HL-60 (cell line): Measurements from ENCODE around the gene GRIN2D.

Experiments used
- DNase-seq, 2 experiments: peaks; one replicate each; pipeline ENCODE4 v3.0.0-alpha.2; 2010 to 2020; ENCODE audit warnings: low read depth in 1 of 2, low spot score in 1 of 2
- H3K27ac ChIP-seq: fragments of 250-450 bp; sonication (Bioruptor Pico); replicated peaks from 2 replicates; pipeline ENCODE4 v1.5.1; 2020; ENCODE audit warnings: mild to moderate bottlenecking, moderate library complexity
- H3K27me3 ChIP-seq: fragments of 250-450 bp; sonication (Bioruptor Pico); 2 replicates; pipeline ENCODE4 v1.5.1; 2021; ENCODE audit warnings: mild to moderate bottlenecking, moderate library complexity; ENCODE audit not compliant: insufficient read depth, poor library complexity, severe bottlenecking
- H3K4me3 ChIP-seq: replicated peaks from 2 replicates; pipeline ENCODE4 v1.5.1; 2011; ENCODE audit warnings: mild to moderate bottlenecking, control low read depth, low read length; ENCODE audit not compliant: insufficient read depth
- GABPA ChIP-seq: IDR thresholded peaks from 2 replicates; pipeline ENCODE4 v1.6.1; 2012; ENCODE audit warnings: low read depth
- POLR2AphosphoS5 ChIP-seq: IDR thresholded peaks from 2 replicates; pipeline ENCODE4 v1.6.1; 2012; ENCODE audit warnings: low read depth
- SPI1 ChIP-seq: IDR thresholded peaks from 2 replicates; pipeline ENCODE4 v1.6.1; 2012; ENCODE audit warnings: low read depth, mild to moderate bottlenecking, borderline replicate concordance
- TF ChIP-seq, protein P1 (sequence below): IDR thresholded peaks from one replicate; pipeline ENCODE4 v1.5.1; 2011; ENCODE audit warnings: low read length, control low read depth, inconsistent platforms; ENCODE audit not compliant: insufficient read depth
- TF ChIP-seq, protein P2 (sequence below): IDR thresholded peaks from 2 replicates; pipeline ENCODE4 v1.6.1; 2012; ENCODE audit warnings: low read depth; ENCODE audit not compliant: insufficient replicate concordance

GRIN2D gene

DNA sequence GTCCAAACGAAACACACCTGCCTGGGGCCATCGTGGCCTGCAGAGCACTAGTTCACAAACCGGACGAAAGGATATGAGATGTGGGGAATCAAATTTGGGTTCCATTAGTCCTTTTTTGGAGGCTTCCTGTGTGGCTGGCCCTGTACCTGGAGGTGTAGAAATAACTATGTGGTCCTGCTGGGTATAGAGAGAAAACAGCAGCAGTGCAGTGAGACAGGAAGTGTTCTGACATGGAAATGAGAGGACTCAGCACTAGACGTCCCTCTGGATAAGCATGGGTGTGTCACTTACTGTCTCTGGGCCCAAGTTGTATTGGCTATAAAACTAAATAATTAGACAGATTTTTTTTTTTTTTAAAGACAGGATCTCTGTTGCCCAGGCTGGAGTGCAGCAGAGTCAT is 14.4 kb upstream of the GRIN2D start:
- no peaks in the 10 kb centered on the region for H3K27me3 ChIP-seq
- TF ChIP-seq SPI1 (no peak), POLR2AphosphoS5 (no peak), GABPA (no peak)
- TF ChIP-seq, protein P1, sequence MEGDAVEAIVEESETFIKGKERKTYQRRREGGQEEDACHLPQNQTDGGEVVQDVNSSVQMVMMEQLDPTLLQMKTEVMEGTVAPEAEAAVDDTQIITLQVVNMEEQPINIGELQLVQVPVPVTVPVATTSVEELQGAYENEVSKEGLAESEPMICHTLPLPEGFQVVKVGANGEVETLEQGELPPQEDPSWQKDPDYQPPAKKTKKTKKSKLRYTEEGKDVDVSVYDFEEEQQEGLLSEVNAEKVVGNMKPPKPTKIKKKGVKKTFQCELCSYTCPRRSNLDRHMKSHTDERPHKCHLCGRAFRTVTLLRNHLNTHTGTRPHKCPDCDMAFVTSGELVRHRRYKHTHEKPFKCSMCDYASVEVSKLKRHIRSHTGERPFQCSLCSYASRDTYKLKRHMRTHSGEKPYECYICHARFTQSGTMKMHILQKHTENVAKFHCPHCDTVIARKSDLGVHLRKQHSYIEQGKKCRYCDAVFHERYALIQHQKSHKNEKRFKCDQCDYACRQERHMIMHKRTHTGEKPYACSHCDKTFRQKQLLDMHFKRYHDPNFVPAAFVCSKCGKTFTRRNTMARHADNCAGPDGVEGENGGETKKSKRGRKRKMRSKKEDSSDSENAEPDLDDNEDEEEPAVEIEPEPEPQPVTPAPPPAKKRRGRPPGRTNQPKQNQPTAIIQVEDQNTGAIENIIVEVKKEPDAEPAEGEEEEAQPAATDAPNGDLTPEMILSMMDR: no peak
- TF ChIP-seq, protein P2, sequence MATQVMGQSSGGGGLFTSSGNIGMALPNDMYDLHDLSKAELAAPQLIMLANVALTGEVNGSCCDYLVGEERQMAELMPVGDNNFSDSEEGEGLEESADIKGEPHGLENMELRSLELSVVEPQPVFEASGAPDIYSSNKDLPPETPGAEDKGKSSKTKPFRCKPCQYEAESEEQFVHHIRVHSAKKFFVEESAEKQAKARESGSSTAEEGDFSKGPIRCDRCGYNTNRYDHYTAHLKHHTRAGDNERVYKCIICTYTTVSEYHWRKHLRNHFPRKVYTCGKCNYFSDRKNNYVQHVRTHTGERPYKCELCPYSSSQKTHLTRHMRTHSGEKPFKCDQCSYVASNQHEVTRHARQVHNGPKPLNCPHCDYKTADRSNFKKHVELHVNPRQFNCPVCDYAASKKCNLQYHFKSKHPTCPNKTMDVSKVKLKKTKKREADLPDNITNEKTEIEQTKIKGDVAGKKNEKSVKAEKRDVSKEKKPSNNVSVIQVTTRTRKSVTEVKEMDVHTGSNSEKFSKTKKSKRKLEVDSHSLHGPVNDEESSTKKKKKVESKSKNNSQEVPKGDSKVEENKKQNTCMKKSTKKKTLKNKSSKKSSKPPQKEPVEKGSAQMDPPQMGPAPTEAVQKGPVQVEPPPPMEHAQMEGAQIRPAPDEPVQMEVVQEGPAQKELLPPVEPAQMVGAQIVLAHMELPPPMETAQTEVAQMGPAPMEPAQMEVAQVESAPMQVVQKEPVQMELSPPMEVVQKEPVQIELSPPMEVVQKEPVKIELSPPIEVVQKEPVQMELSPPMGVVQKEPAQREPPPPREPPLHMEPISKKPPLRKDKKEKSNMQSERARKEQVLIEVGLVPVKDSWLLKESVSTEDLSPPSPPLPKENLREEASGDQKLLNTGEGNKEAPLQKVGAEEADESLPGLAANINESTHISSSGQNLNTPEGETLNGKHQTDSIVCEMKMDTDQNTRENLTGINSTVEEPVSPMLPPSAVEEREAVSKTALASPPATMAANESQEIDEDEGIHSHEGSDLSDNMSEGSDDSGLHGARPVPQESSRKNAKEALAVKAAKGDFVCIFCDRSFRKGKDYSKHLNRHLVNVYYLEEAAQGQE: no peak
- no peak for DNase-seq
- no peak overlapping the region for H3K4me3 ChIP-seq
- no peak overlapping the region for H3K27ac ChIP-seq

DNA sequence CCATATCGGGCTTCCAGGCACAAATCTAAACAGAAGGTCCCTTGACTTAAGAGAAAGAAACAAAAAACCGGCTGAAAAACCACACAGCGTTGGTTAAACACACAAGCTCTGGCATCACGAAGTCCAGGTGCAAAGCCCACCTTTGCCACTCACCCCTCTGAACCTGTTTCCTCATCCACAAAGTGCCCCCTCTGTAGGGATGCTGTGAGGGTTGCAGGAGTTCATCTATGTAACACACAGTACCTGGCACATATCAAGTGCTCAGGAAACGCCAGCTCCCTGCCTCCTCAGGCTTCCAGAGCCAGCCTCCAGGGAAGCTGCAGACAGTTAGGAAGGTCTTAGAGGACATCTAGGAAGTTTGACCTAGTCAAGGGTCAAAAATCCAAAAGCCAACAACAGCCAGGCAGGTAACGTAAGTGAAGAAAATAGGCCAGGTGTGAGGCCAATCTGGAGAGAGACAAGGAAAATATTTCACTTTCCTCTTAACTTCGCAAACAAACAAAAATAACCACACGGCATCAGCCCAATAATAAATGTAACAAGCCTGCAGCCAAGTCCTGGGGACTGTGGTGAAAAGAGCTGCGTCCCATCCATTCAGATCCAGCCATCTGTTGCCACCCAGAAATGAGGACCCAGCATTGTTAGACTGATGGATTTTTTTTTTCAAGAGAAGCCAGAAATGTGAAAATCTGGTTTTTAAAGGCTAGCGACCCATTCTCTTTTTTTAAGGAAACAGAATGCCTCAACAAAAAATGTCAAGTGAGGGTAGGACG is 12.1 kb upstream of the GRIN2D start:
- DNase-seq: no peak
- Histone ChIP-seq H3K27me3 (no peaks in the 10 kb centered on the region), H3K4me3 (no peak overlapping the region), H3K27ac (no peak overlapping the region)
- TF ChIP-seq GABPA (no peak), SPI1 (no peak)
- TF ChIP-seq, protein P2: no peak
- TF ChIP-seq, protein P1: no peak

DNA sequence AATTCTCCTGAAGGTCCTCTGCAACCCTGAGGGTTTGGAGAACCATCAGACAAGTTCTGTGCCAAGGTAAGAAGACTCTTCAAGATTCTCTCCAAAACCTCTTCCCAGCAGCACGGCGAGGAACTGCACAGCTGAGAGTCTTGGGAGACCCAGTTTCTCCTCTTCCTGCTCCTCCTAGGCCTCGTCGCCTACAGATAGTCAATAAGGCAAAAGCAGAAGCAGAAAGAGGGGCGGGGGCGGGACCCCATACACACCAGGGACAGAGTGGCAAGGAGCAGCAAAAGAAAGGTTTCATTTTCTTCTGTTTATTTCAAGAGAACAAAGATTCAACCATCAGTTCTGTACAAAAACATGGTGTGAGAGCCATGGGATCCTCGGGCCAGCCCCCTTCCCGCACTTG is 11.2 kb upstream of the GRIN2D start:
- Histone ChIP-seq H3K27me3 (no peaks in the 10 kb centered on the region), H3K27ac (no peak overlapping the region), H3K4me3 (no peak overlapping the region)
- TF ChIP-seq, protein P2: no peak
- TF ChIP-seq GABPA (no peak), POLR2AphosphoS5 (no peak), SPI1 (no peak)
- TF ChIP-seq, protein P1: no peak
- DNase-seq: no peak
